ENCODE measurements around the gene ING3. TPM values are rescaled to one million over a fixed set of nuclear protein-coding genes. Genes with fewer than 3 reads are reported as not detected.
A peak's percentile ranks its signal among the peaks of the same experiment; 100 is the strongest.

Gene ING3
- total RNA-seq, 2 donors from 2014 or later: 12.6 to 14.9 TPM

GRCh38 chr7:120944826-120945562 is 5.6 kb upstream of the ING3 start:
- Mint-ChIP-seq H3K27ac (no peak overlapping the region), H3K9me3 (no peaks in the 10 kb centered on the region), H3K4me1 (peaks cover 6% of the 10 kb centered on the region), H3K36me3 (ENCODE audit: low read depth) (no peaks in the 10 kb centered on the region), H3K27me3 (ENCODE audit: insufficient read depth) (no peaks in the 10 kb centered on the region), H3K4me3 (no peak overlapping the region)
- Histone ChIP-seq H3K27ac (ENCODE audit: low read depth, low read length) (no peak overlapping the region), H3K9ac (ENCODE audit: extremely low read depth, low read length, poor library complexity, severe bottlenecking) (no peak overlapping the region), H3K27me3 (ENCODE audit: control insufficient read depth, insufficient read depth, low read length, poor library complexity, severe bottlenecking) (no peaks in the 10 kb centered on the region), H3K36me3 (ENCODE audit: control insufficient read depth, insufficient read depth, low read length) (no peaks in the 10 kb centered on the region), H3K4me3 (ENCODE audit: low read length) (no peak overlapping the region), H3K4me1 (ENCODE audit: control insufficient read depth, insufficient read depth, low read length) (no peaks in the 10 kb centered on the region), H3K9me3 (ENCODE audit: control insufficient read depth, low read length) (no peaks in the 10 kb centered on the region)
- DNase-seq: no peak
- no peak for TF ChIP-seq CTCF (conservative IDR thresholded peaks at IDR 0.05)
- WGBS, 2 experiments (ENCODE audit: insufficient coverage in 1 of 2, insufficient read length in 1 of 2): 81 to 91% methylated on average over 4 to 6 of the region's 6 CpGs

GRCh38 chr7:120947980-120948379 is 2.6 kb upstream of the ING3 start:
- Histone ChIP-seq H3K4me1 (ENCODE audit: control insufficient read depth, insufficient read depth, low read length) (no peaks in the 10 kb centered on the region), H3K4me3 (ENCODE audit: low read length) (no peak overlapping the region), H3K27ac (ENCODE audit: low read depth, low read length) (no peak overlapping the region), H3K9me3 (ENCODE audit: control insufficient read depth, low read length) (no peaks in the 10 kb centered on the region), H3K36me3 (ENCODE audit: control insufficient read depth, insufficient read depth, low read length) (peaks cover 4% of the 10 kb centered on the region), H3K27me3 (ENCODE audit: control insufficient read depth, insufficient read depth, low read length, poor library complexity, severe bottlenecking) (no peaks in the 10 kb centered on the region), H3K9ac (ENCODE audit: extremely low read depth, low read length, poor library complexity, severe bottlenecking) (no peak overlapping the region)
- Mint-ChIP-seq H3K4me1 (peaks cover 16% of the 10 kb centered on the region), H3K27me3 (ENCODE audit: insufficient read depth) (no peaks in the 10 kb centered on the region), H3K4me3 (no peak overlapping the region), H3K36me3 (ENCODE audit: low read depth) (peaks cover 3% of the 10 kb centered on the region), H3K27ac (no peak overlapping the region), H3K9me3 (no peaks in the 10 kb centered on the region)
- no peak for TF ChIP-seq CTCF (conservative IDR thresholded peaks at IDR 0.05)
- no peak for DNase-seq

GRCh38 chr7:120949393-120949911 is 1.1 kb upstream of the ING3 start:
- Mint-ChIP-seq H3K9me3 (no peaks in the 10 kb centered on the region), H3K27ac (peak overlapping the region; percentile 85), H3K36me3 (ENCODE audit: low read depth) (peaks cover 14% of the 10 kb centered on the region), H3K4me3 (peak overlapping the region; percentile 78), H3K4me1 (peaks cover 16% of the 10 kb centered on the region), H3K27me3 (ENCODE audit: insufficient read depth) (no peaks in the 10 kb centered on the region)
- no peak for DNase-seq
- TF ChIP-seq CTCF (conservative IDR thresholded peaks at IDR 0.05): no peak
- H3K27me3 ChIP-seq (ENCODE audit: control insufficient read depth, insufficient read depth, low read length, poor library complexity, severe bottlenecking): no peaks in the 10 kb centered on the region
- H3K9ac ChIP-seq (ENCODE audit: extremely low read depth, low read length, poor library complexity, severe bottlenecking): peak overlapping the region; percentile 99
- H3K36me3 ChIP-seq (ENCODE audit: control insufficient read depth, insufficient read depth, low read length): peaks cover 19% of the 10 kb centered on the region
- no peaks in the 10 kb centered on the region for H3K9me3 ChIP-seq (ENCODE audit: control insufficient read depth, low read length)
- H3K27ac ChIP-seq (ENCODE audit: low read depth, low read length): no peak overlapping the region
- peak overlapping the region; percentile 91 for H3K4me3 ChIP-seq (ENCODE audit: low read length)
- WGBS, 2 experiments (ENCODE audit: insufficient coverage in 1 of 2, insufficient read length in 1 of 2): 74 to 77% methylated on average over 3 to 8 of the region's 8 CpGs
- no peaks in the 10 kb centered on the region for H3K4me1 ChIP-seq (ENCODE audit: control insufficient read depth, insufficient read depth, low read length)
